Trophoblast cell (in vitro differentiated cells and primary cell): ENCODE results near the gene GPR171. TPM values are rescaled to one million over a fixed set of nuclear protein-coding genes. Genes with fewer than 3 reads are reported as not detected.
"Not testable (repeated sequence)": the region's sequence is repeated elsewhere in the genome, so short reads cannot be mapped to it uniquely, and the experiment has no call there.

Source experiments
- DNase-seq, 2 donors: peaks; one replicate each; pipeline ENCODE4 v3.0.0-alpha.2; 2016
- H2AFZ ChIP-seq: 2 replicates; pipeline ENCODE4 v1.6.1; 2013; ENCODE audit warnings: low read length, moderate library complexity, mild to moderate bottlenecking; ENCODE audit not compliant: insufficient read depth, poor library complexity
- H2AK5ac ChIP-seq: 2 replicates; pipeline ENCODE4 v1.6.1; 2013; ENCODE audit warnings: mild to moderate bottlenecking, low read length
- H2BK120ac ChIP-seq: 2 replicates; pipeline ENCODE4 v1.6.1; 2013; ENCODE audit warnings: low read length, mild to moderate bottlenecking, moderate library complexity; ENCODE audit not compliant: insufficient read depth, poor library complexity
- H2BK12ac ChIP-seq: 2 replicates; pipeline ENCODE4 v1.6.1; 2013; ENCODE audit warnings: mild to moderate bottlenecking, low read length, moderate library complexity
- H2BK5ac ChIP-seq: 2 replicates; pipeline ENCODE4 v1.6.1; 2013; ENCODE audit warnings: low read length, low read depth, moderate library complexity, mild to moderate bottlenecking; ENCODE audit not compliant: poor library complexity
- H3K14ac ChIP-seq: 2 replicates; pipeline ENCODE4 v1.6.1; 2013; ENCODE audit warnings: mild to moderate bottlenecking, low read length
- H3K18ac ChIP-seq: 2 replicates; pipeline ENCODE4 v1.6.1; 2013; ENCODE audit warnings: mild to moderate bottlenecking, low read length
- H3K23ac ChIP-seq: 2 replicates; pipeline ENCODE4 v1.6.1; 2013; ENCODE audit warnings: low read length
- H3K27ac ChIP-seq: 2 replicates; pipeline ENCODE4 v1.5.1; 2013; ENCODE audit warnings: low read depth, mild to moderate bottlenecking, inconsistent platforms, low read length, moderate library complexity
- H3K27me3 ChIP-seq: 2 replicates; pipeline ENCODE4 v1.6.1; 2013; ENCODE audit warnings: inconsistent platforms, mild to moderate bottlenecking, low read length, moderate library complexity; ENCODE audit not compliant: insufficient read depth
- H3K36me3 ChIP-seq, 2 experiments: 1 replicate in 1 of 2; 2 replicates in 1 of 2; pipeline ENCODE4 v1.6.1; 2013; ENCODE audit warnings: low read length in 2 of 2, mild to moderate bottlenecking in 2 of 2, moderate library complexity in 1 of 2; ENCODE audit not compliant: insufficient read depth in 2 of 2, control insufficient read depth in 1 of 2
- H3K4ac ChIP-seq: 2 replicates; pipeline ENCODE4 v1.6.1; 2013; ENCODE audit warnings: low read depth, mild to moderate bottlenecking, low read length, moderate library complexity
- H3K4me1 ChIP-seq, 2 experiments: 1 replicate in 1 of 2; 2 replicates in 1 of 2; pipeline ENCODE4 v1.6.1; 2013; ENCODE audit warnings: low read length in 2 of 2, mild to moderate bottlenecking in 2 of 2, moderate library complexity in 1 of 2; ENCODE audit not compliant: insufficient read depth in 2 of 2, control insufficient read depth in 1 of 2
- H3K4me2 ChIP-seq: 2 replicates; pipeline ENCODE4 v1.6.1; 2013; ENCODE audit warnings: inconsistent platforms, mild to moderate bottlenecking, low read length, moderate library complexity
- H3K4me3 ChIP-seq: 2 replicates; pipeline ENCODE4 v1.5.1; 2013; ENCODE audit warnings: mild to moderate bottlenecking, low read depth, low read length, inconsistent platforms
- H3K79me1 ChIP-seq: one replicate; pipeline ENCODE4 v1.6.1; 2013; ENCODE audit warnings: low read length
- H3K79me2 ChIP-seq: 2 replicates; pipeline ENCODE4 v1.6.1; 2013; ENCODE audit warnings: low read length, mild to moderate bottlenecking; ENCODE audit not compliant: control insufficient read depth, insufficient read depth, poor library complexity
- H3K9ac ChIP-seq: 2 replicates; pipeline ENCODE4 v1.6.1; 2013; ENCODE audit warnings: mild to moderate bottlenecking, low read length
- H3K9me3 ChIP-seq: 2 replicates; pipeline ENCODE4 v1.6.1; 2013; ENCODE audit warnings: low read depth, mild to moderate bottlenecking, control low read depth, inconsistent platforms, low read length; ENCODE audit not compliant: insufficient read depth
- H4K12ac ChIP-seq: 2 replicates; pipeline ENCODE4 v1.6.1; 2013; ENCODE audit warnings: low read depth, mild to moderate bottlenecking, low read length, moderate library complexity
- H4K8ac ChIP-seq: 2 replicates; pipeline ENCODE4 v1.6.1; 2013; ENCODE audit warnings: low read depth, mild to moderate bottlenecking, low read length, moderate library complexity
- H4K91ac ChIP-seq: one replicate; pipeline ENCODE4 v1.6.1; 2013; ENCODE audit warnings: low read depth, mild to moderate bottlenecking, low read length, moderate library complexity
- WGBS: extraction: QIAGEN DNeasy Blood & Tissue Kit; methylation state at CpG from one replicate; pipeline ENCODE4 v1.1.7; 2013; ENCODE audit warnings: missing lambda C conversion rate; ENCODE audit not compliant: insufficient read length, insufficient coverage; ENCODE audit errors: extremely low coverage; 5-methylcytosine and 5-hydroxymethylcytosine counted together
- polyA plus RNA-seq: library from polyadenylated mRNA; stranded (reverse); fragments of 200-250 nt; gene quantifications from 2 replicates; pipeline ENCODE4 v1.2.3, GENCODE V29; 2013

The GPR171 gene, protein sequence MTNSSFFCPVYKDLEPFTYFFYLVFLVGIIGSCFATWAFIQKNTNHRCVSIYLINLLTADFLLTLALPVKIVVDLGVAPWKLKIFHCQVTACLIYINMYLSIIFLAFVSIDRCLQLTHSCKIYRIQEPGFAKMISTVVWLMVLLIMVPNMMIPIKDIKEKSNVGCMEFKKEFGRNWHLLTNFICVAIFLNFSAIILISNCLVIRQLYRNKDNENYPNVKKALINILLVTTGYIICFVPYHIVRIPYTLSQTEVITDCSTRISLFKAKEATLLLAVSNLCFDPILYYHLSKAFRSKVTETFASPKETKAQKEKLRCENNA
- polyA plus RNA-seq: 0.04 TPM in 1 of 2 replicates, not detected in the other

DNA sequence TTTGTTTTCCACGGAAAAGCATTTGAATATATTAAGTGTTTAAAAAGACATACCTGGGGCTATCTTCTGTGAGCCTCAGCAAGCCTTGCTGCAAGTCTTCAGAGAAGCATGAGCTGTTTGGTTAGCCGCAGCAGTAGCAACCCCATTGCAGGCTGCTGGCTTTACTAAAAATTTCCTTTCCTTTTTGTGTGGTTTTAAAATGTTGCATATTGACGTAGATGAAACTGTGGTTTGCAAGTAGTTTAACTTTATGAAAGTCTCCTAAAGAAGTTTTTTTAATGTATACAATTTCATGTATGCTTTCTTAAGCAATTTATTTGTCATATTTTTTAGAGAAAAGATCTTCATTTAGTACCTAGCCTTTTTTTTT, at the start of gene GPR171:
Gene GPR171 (minus strand): TSS at position 166 of the 370 bp plus-strand sequence. CDS start 3,830 bp downstream, outside the sequence.
- H3K4ac ChIP-seq: no peak within 1 kb of the TSS
- no peak within 1 kb of the TSS for H2BK5ac ChIP-seq
- no peak within 1 kb of the TSS for H3K18ac ChIP-seq
- no peak within 1 kb of the TSS for H3K4me2 ChIP-seq
- H3K79me2 ChIP-seq: no peaks in the 10 kb centered on the region
- H3K9ac ChIP-seq: no peak within 1 kb of the TSS
- H3K27ac ChIP-seq: no peak within 1 kb of the TSS
- H2BK120ac ChIP-seq: no peak within 1 kb of the TSS
- H3K14ac ChIP-seq: no peak within 1 kb of the TSS
- H3K36me3 ChIP-seq: peaks cover 0 to 2% of the 10 kb centered on the region in 2 experiments
- no peak within 1 kb of the TSS for H4K91ac ChIP-seq
- peaks cover 6% of the 10 kb centered on the region for H3K79me1 ChIP-seq
- H3K23ac ChIP-seq: no peak within 1 kb of the TSS
- no peaks in the 10 kb centered on the region for H3K9me3 ChIP-seq
- H4K8ac ChIP-seq: no peak within 1 kb of the TSS
- WGBS: no CpG with 5 or more reads among the region's 3 CpGs
- no peak within 1 kb of the TSS for H2BK12ac ChIP-seq
- DNase-seq: no peak
- peaks cover 0 to 3% of the 10 kb centered on the region in 2 experiments for H3K4me1 ChIP-seq
- H2AK5ac ChIP-seq: no peak within 1 kb of the TSS
- no peak within 1 kb of the TSS for H2AFZ ChIP-seq
- no peaks in the 10 kb centered on the region for H3K27me3 ChIP-seq
- no peak within 1 kb of the TSS for H4K12ac ChIP-seq
- H3K4me3 ChIP-seq: no peak within 1 kb of the TSS

DNA sequence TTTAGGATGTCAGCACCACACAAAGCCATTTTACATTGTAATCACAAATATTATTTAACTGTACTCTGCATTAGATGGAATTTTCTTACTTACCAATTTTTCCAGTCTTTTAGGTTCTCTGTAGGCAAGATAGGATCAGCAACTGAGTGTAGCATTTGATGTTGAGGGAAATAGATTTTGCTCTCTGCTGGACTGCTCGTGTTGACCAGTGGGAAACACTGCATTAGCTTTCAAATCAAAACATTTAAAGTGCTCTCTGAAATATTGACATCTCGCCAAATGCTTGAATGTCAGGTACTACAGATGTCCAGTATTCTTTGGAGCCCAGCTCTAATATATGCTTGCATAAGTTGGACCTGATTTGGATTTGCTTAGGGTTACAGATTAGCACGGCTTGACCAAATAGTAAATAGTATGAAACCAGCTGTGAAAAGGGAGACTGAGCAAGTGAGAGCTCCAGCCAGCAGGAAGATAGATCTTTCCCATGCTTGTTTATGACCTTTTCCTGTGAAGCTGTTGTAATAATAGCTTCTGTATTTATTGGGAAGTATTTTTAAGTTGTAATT, 45.8 kb upstream of the GPR171 start:
- Histone ChIP-seq H3K27me3 (no peaks in the 10 kb centered on the region), H3K4me3 (no peak overlapping the region), H3K23ac (no peak overlapping the region), H4K8ac (no peak overlapping the region), H4K91ac (no peak overlapping the region), H3K27ac (no peak overlapping the region), H2BK5ac (no peak overlapping the region), H3K4me1 (no peaks in the 10 kb centered on the region), H3K9me3 (no peaks in the 10 kb centered on the region), H3K4ac (no peak overlapping the region), H2AK5ac (no peak overlapping the region), H2AFZ (no peak overlapping the region), H2BK12ac (no peak overlapping the region), H3K36me3 (no peaks in the 10 kb centered on the region), H2BK120ac (no peak overlapping the region), H4K12ac (no peak overlapping the region), H3K4me2 (no peak overlapping the region), H3K18ac (no peak overlapping the region), H3K79me1 (no peaks in the 10 kb centered on the region), H3K79me2 (no peaks in the 10 kb centered on the region), H3K14ac (no peak overlapping the region), H3K9ac (no peak overlapping the region)
- no peak for DNase-seq
- WGBS: no CpG with 5 or more reads among the region's 3 CpGs

DNA sequence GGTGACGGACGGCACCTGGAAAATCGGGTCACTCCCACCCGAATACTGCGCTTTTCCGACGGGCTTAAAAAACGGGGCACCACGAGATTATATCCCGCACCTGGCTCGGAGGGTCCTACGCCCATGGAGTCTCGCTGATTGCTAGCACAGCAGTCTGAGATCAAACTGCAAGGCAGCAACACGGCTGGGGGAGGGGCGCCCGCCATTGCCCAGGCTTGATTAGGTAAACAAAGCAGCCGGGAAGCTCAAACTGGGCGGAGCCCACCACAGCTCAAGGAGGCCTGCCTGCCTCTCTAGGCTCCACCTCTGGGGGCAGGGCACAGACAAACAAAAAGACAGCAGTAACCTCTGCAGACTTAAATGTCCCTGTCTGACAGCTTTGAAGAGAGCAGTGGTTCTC, 39.0 kb upstream of the GPR171 start:
- not testable (repeated sequence) for H2BK5ac ChIP-seq, H4K8ac ChIP-seq, H3K27ac ChIP-seq, H4K12ac ChIP-seq, H3K4me2 ChIP-seq, H2AK5ac ChIP-seq, H2BK120ac ChIP-seq, H3K23ac ChIP-seq, H2BK12ac ChIP-seq, H3K4ac ChIP-seq, H3K9me3 ChIP-seq, H3K14ac ChIP-seq, H3K36me3 ChIP-seq, H3K27me3 ChIP-seq, H3K4me3 ChIP-seq, H3K4me1 ChIP-seq, H3K9ac ChIP-seq, H3K18ac ChIP-seq, H4K91ac ChIP-seq, H3K79me1 ChIP-seq, H2AFZ ChIP-seq, DNase-seq, H3K79me2 ChIP-seq
- no CpG with 5 or more reads among the region's 18 CpGs for WGBS

DNA sequence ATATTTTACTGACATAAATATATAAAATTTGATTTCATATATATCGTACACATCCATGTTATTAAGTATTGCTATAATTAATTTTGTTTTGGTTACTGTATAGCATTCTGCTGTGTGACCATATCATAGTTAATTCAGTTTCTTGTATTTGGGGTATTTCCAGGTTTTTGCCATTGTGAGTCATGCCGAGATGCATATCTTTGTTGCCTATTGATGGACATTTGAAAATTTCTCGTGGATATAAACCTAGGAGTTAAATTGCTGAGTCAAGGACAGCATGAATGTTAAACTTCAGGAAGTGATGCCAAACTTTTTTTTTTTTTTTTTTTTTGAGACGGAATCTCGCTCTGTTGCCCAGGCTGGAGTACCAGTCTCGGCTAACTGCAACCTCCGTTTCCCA, 33.7 kb upstream of the GPR171 start:
- Histone ChIP-seq H3K9me3 (no peaks in the 10 kb centered on the region), H2BK120ac (no peak overlapping the region), H3K4me1 (no peaks in the 10 kb centered on the region), H2BK12ac (no peak overlapping the region), H3K9ac (no peak overlapping the region), H3K27ac (no peak overlapping the region), H3K18ac (no peak overlapping the region), H4K91ac (no peak overlapping the region), H4K8ac (no peak overlapping the region), H2AK5ac (no peak overlapping the region), H4K12ac (no peak overlapping the region), H3K4me2 (no peak overlapping the region), H3K23ac (no peak overlapping the region), H3K79me1 (no peaks in the 10 kb centered on the region), H3K79me2 (no peaks in the 10 kb centered on the region), H3K14ac (no peak overlapping the region), H2BK5ac (no peak overlapping the region), H3K27me3 (no peaks in the 10 kb centered on the region), H3K4me3 (no peak overlapping the region), H3K4ac (no peak overlapping the region), H2AFZ (no peak overlapping the region), H3K36me3 (peaks cover 3 to 5% of the 10 kb centered on the region in 2 experiments)
- DNase-seq: peak in 1 of 2 donors; percentile 28
- WGBS: no CpG with 5 or more reads among the region's 7 CpGs
